Stimulated activated CD8-positive, alpha-beta memory T cell treated with anti-CD3 and anti-CD28 coated beads, Interleukin-7, amount 100 ng/mL, for 48 hours (primary cell): Measurements from ENCODE around the gene TMA7B.

ENCODE experiments used
- DNase-seq, 2 donors: peaks; one replicate each; pipeline ENCODE4 v3.0.0-alpha.2; 2020; ENCODE audit warnings: low read depth in 1 of 2; ENCODE audit errors: extremely low read depth in 1 of 2

Gene TMA7B

GRCh38 chr22:39997939-39998726, 37.9 kb downstream of the TMA7B start:
- no peak for DNase-seq

GRCh38 chr22:39999144-39999757, 39.1 kb downstream of the TMA7B start:
- DNase-seq = no peak

GRCh38 chr22:40000171-40000570, 40.0 kb downstream of the TMA7B start:
- DNase-seq = no peak

GRCh38 chr22:40001106-40001505, 40.9 kb downstream of the TMA7B start:
- no peak for DNase-seq

GRCh38 chr22:40001800-40002577, 41.8 kb downstream of the TMA7B start:
- DNase-seq = no peak

- no peak for DNase-seq
Measured at GRCh38 chr22:40002935-40003715, 42.9 kb downstream of the TMA7B start.

GRCh38 chr22:40004836-40005235, 44.6 kb downstream of the TMA7B start:
- no peak for DNase-seq

GRCh38 chr22:40006641-40007040, 46.4 kb downstream of the TMA7B start:
- DNase-seq = no peak

GRCh38 chr22:40007853-40008710, 47.9 kb downstream of the TMA7B start:
- DNase-seq = no peak

- DNase-seq = no peak
Measured at GRCh38 chr22:40008726-40009291, 48.6 kb downstream of the TMA7B start.

GRCh38 chr22:40009292-40009774, 49.1 kb downstream of the TMA7B start:
- no peak for DNase-seq

- no peak for DNase-seq
Measured at GRCh38 chr22:40009951-40010671, 49.9 kb downstream of the TMA7B start.

GRCh38 chr22:40010746-40011145, 50.5 kb downstream of the TMA7B start:
- DNase-seq = no peak
